Progenitor cell of endocrine pancreas (in vitro differentiated cells): ENCODE results near the gene PLA2G3. TPM values are rescaled to one million over a fixed set of nuclear protein-coding genes. Genes with fewer than 3 reads are reported as not detected.

Source experiments
- DNase-seq: peaks from one replicate; pipeline ENCODE4 v3.0.0; 2021; ENCODE audit warnings: low spot score; ENCODE audit not compliant: unreplicated experiment
- H3K27ac Mint-ChIP-seq: 2 replicates; pipeline ENCODE4 v1.8.0; 2021; ENCODE audit warnings: mild to moderate bottlenecking, moderate library complexity, mixed read lengths
- H3K27me3 Mint-ChIP-seq: 2 replicates; pipeline ENCODE4 v1.8.0; 2021; ENCODE audit warnings: mixed read lengths
- H3K36me3 Mint-ChIP-seq: 2 replicates; pipeline ENCODE4 v1.8.0; 2022; ENCODE audit warnings: mixed read lengths; ENCODE audit not compliant: insufficient read depth
- H3K4me1 Mint-ChIP-seq: 2 replicates; pipeline ENCODE4 v1.8.0; 2021; ENCODE audit warnings: low read depth, mixed read lengths
- H3K4me3 Mint-ChIP-seq: 2 replicates; pipeline ENCODE4 v1.8.0; 2021; ENCODE audit warnings: low read depth, mild to moderate bottlenecking, moderate library complexity, mixed read lengths
- H3K9me3 Mint-ChIP-seq: 2 replicates; pipeline ENCODE4 v1.8.0; 2021; ENCODE audit warnings: low read depth, mixed read lengths
- CTCF ChIP-seq: fragments of 200-600 bp; sonication (generic); IDR thresholded peaks from one replicate; pipeline ENCODE4 v1.5.0; 2021; ENCODE audit warnings: antibody characterized with exemption, mild to moderate bottlenecking; ENCODE audit not compliant: unreplicated experiment
- total RNA-seq: library from RNA; stranded (reverse); gene quantifications from 2 replicates; pipeline ENCODE4 v1.2.1, GENCODE V29; 2021

Gene PLA2G3
- total RNA-seq, 1 donor from 2014 or later: 2.6 TPM

GRCh38 chr22:31154975-31155374, 14.7 kb upstream of the PLA2G3 start:
- Mint-ChIP-seq H3K4me3 (no peak overlapping the region), H3K36me3 (no peaks in the 10 kb centered on the region), H3K9me3 (no peaks in the 10 kb centered on the region), H3K27ac (no peak overlapping the region), H3K4me1 (peaks cover under 1% of the 10 kb centered on the region), H3K27me3 (peaks cover 43% of the 10 kb centered on the region)
- TF ChIP-seq CTCF: no peak
- no peak for DNase-seq

GRCh38 chr22:31153357-31153756, 13.0 kb upstream of the PLA2G3 start:
- Mint-ChIP-seq H3K27ac (no peak overlapping the region), H3K4me3 (no peak overlapping the region)

GRCh38 chr22:31151872-31152271, 11.6 kb upstream of the PLA2G3 start:
- no peak for TF ChIP-seq CTCF
- no peak overlapping the region for H3K27ac Mint-ChIP-seq
- H3K9me3 Mint-ChIP-seq: peaks cover 6% of the 10 kb centered on the region
- no peaks in the 10 kb centered on the region for H3K4me1 Mint-ChIP-seq
- no peak overlapping the region for H3K4me3 Mint-ChIP-seq
- H3K27me3 Mint-ChIP-seq: peaks cover 24% of the 10 kb centered on the region
- no peak for DNase-seq
- H3K36me3 Mint-ChIP-seq: no peaks in the 10 kb centered on the region

More at GRCh38 chr22:31153357-31153756, 13.0 kb upstream of the PLA2G3 start:
- TF ChIP-seq CTCF: no peak
- Mint-ChIP-seq H3K27me3 (peaks cover 34% of the 10 kb centered on the region), H3K4me1 (no peaks in the 10 kb centered on the region), H3K9me3 (no peaks in the 10 kb centered on the region), H3K36me3 (no peaks in the 10 kb centered on the region)
- DNase-seq: no peak

- Mint-ChIP-seq H3K4me3 (no peak overlapping the region), H3K27ac (no peak overlapping the region), H3K4me1 (no peaks in the 10 kb centered on the region), H3K27me3 (peaks cover 15% of the 10 kb centered on the region), H3K36me3 (no peaks in the 10 kb centered on the region), H3K9me3 (peaks cover 9% of the 10 kb centered on the region)
- DNase-seq: no peak
- TF ChIP-seq CTCF: peak; percentile 61
Measured at GRCh38 chr22:31150615-31151014, 10.3 kb upstream of the PLA2G3 start.

- H3K27ac Mint-ChIP-seq: no peak overlapping the region
- H3K36me3 Mint-ChIP-seq: no peaks in the 10 kb centered on the region
- peak; percentile 48 for DNase-seq
- peaks cover 9% of the 10 kb centered on the region for H3K9me3 Mint-ChIP-seq
- peaks cover 19% of the 10 kb centered on the region for H3K27me3 Mint-ChIP-seq
- no peak overlapping the region for H3K4me3 Mint-ChIP-seq
- peak; percentile 79 for TF ChIP-seq CTCF
- H3K4me1 Mint-ChIP-seq: no peaks in the 10 kb centered on the region
Measured at GRCh38 chr22:31148953-31149627, 8.8 kb upstream of the PLA2G3 start.
